ENCODE data around the gene TOMM20.

The TOMM20 gene

GRCh38 chr1:235130766-235131270 is 2.2 kb upstream of the TOMM20 start:
- H3K4me3 ChIP-seq (ENCODE audit: insufficient read depth, low read length, poor library complexity, severe bottlenecking): no peak overlapping the region
- H3K36me3 ChIP-seq (ENCODE audit: low read length): peaks cover 16% of the 10 kb centered on the region
- H3K9me2 ChIP-seq (replicated peaks; ENCODE audit: insufficient read depth, low read length): no peaks in the 10 kb centered on the region
- H3K9ac ChIP-seq (ENCODE audit: low read length): no peak overlapping the region
- no peak overlapping the region for H2AFZ ChIP-seq (ENCODE audit: low read depth, low read length, severe bottlenecking)
- H3K9me3 ChIP-seq (ENCODE audit: insufficient read depth, low read length): no peaks in the 10 kb centered on the region
- no peaks in the 10 kb centered on the region for H3K27me3 ChIP-seq (ENCODE audit: low read length)
- peaks cover 12% of the 10 kb centered on the region; the same call in 1 of the 2 replicates for H4K20me1 ChIP-seq (ENCODE audit: low read depth, low read length)
- TF ChIP-seq EZH2phosphoT487 (conservative IDR thresholded peaks at IDR 0.05; ENCODE audit: low read length) (no peak), CTCF (IDR thresholded peaks at IDR 0.05; ENCODE audit: insufficient read depth, low read length, poor library complexity, severe bottlenecking) (no peak)
- H3K79me2 ChIP-seq (ENCODE audit: insufficient read depth, low read length): peaks cover 29% of the 10 kb centered on the region
- H3K4me2 ChIP-seq (ENCODE audit: low read depth, low read length, poor library complexity, severe bottlenecking): no peak overlapping the region
- peaks cover 26% of the 10 kb centered on the region for H3F3A ChIP-seq (ENCODE audit: insufficient read depth)
- H3K27ac ChIP-seq (ENCODE audit: low read depth, low read length): no peak overlapping the region

- no peak overlapping the region for H3K27ac ChIP-seq (ENCODE audit: low read depth, low read length)
- H3K4me2 ChIP-seq (ENCODE audit: low read depth, low read length, poor library complexity, severe bottlenecking): no peak overlapping the region
- H3K79me2 ChIP-seq (ENCODE audit: insufficient read depth, low read length): peaks cover 37% of the 10 kb centered on the region
- H3K4me3 ChIP-seq (ENCODE audit: insufficient read depth, low read length, poor library complexity, severe bottlenecking): no peak overlapping the region
- H3K27me3 ChIP-seq (ENCODE audit: low read length): no peaks in the 10 kb centered on the region
- H3F3A ChIP-seq (ENCODE audit: insufficient read depth): peaks cover 26% of the 10 kb centered on the region
- TF ChIP-seq EZH2phosphoT487 (conservative IDR thresholded peaks at IDR 0.05; ENCODE audit: low read length) (no peak), CTCF (IDR thresholded peaks at IDR 0.05; ENCODE audit: insufficient read depth, low read length, poor library complexity, severe bottlenecking) (no peak)
- peaks cover 13% of the 10 kb centered on the region; the same call in 1 of the 2 replicates for H4K20me1 ChIP-seq (ENCODE audit: low read depth, low read length)
- no peaks in the 10 kb centered on the region for H3K9me2 ChIP-seq (replicated peaks; ENCODE audit: insufficient read depth, low read length)
- H3K36me3 ChIP-seq (ENCODE audit: low read length): peaks cover 13% of the 10 kb centered on the region
- no peak overlapping the region for H2AFZ ChIP-seq (ENCODE audit: low read depth, low read length, severe bottlenecking)
- no peak overlapping the region for H3K9ac ChIP-seq (ENCODE audit: low read length)
- H3K9me3 ChIP-seq (ENCODE audit: insufficient read depth, low read length): no peaks in the 10 kb centered on the region
These were observed 1.3 kb upstream of the TOMM20 start for GRCh38 chr1:235129774-235130570.

GRCh38 chr1:235127732-235128455 is 743 bp downstream of the TOMM20 start:
- peaks cover 58% of the 10 kb centered on the region for H3K79me2 ChIP-seq (ENCODE audit: insufficient read depth, low read length)
- H3K4me3 ChIP-seq (ENCODE audit: insufficient read depth, low read length, poor library complexity, severe bottlenecking): peak overlapping the region; percentile 96
- peaks cover 16% of the 10 kb centered on the region for H3K36me3 ChIP-seq (ENCODE audit: low read length)
- H3K9me3 ChIP-seq (ENCODE audit: insufficient read depth, low read length): no peaks in the 10 kb centered on the region
- TF ChIP-seq EZH2phosphoT487 (conservative IDR thresholded peaks at IDR 0.05; ENCODE audit: low read length) (no peak), CTCF (IDR thresholded peaks at IDR 0.05; ENCODE audit: insufficient read depth, low read length, poor library complexity, severe bottlenecking) (no peak)
- no peaks in the 10 kb centered on the region for H3K9me2 ChIP-seq (replicated peaks; ENCODE audit: insufficient read depth, low read length)
- H3K27ac ChIP-seq (ENCODE audit: low read depth, low read length): peak overlapping the region; percentile 71
- peaks cover 32% of the 10 kb centered on the region for H3F3A ChIP-seq (ENCODE audit: insufficient read depth)
- H3K27me3 ChIP-seq (ENCODE audit: low read length): no peaks in the 10 kb centered on the region
- peaks cover 27% of the 10 kb centered on the region; the same call in 1 of the 2 replicates for H4K20me1 ChIP-seq (ENCODE audit: low read depth, low read length)
- H3K4me2 ChIP-seq (ENCODE audit: low read depth, low read length, poor library complexity, severe bottlenecking): peak overlapping the region; percentile 96
- H2AFZ ChIP-seq (ENCODE audit: low read depth, low read length, severe bottlenecking): peak overlapping the region; percentile 73
- peak overlapping the region; percentile 99 for H3K9ac ChIP-seq (ENCODE audit: low read length)
